ENCODE results near the gene SERF2.

The SERF2 gene

DNA sequence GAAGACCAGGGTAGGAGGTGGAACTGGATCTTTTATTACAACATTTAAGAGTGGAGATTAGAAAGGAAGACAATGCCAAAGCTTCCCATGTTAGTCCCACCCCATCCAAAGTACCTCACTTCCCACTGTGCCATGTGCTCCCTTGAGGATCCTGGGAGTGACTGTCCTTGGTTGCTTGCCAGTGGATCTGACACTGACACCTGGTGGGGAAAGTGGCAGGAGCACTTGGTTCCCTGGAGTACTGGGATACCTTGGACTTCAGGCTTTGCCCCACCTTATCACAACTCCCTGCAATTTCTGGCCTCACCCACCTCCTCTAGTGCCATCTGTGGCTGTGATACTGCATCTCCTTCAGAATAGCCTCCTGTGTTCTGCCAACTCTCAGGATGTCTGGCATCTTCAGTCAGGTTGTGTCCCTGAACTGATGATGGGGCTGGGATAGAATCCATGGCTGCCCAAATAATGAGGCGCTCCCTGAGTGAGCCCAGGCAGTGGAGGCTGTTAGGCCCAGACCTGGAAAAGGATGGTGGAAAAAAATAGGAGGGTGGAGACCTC lies 16.6 kb upstream of the SERF2 start:
- H3K27me3 ChIP-seq (replicated peaks in 2 of 5; ENCODE audit: control insufficient read depth in 4 of 5, insufficient read depth in 5 of 5, low read length in 4 of 5), result no peaks in the 10 kb centered on the region
- DNase-seq, result peak in 1 of 3 donors; percentile 26
- peaks cover 3 to 34% (median 18%) of the 10 kb centered on the region in 4 experiments for H3K36me3 ChIP-seq (ENCODE audit: control insufficient read depth in 4 of 4, insufficient read depth in 4 of 4, low read length in 3 of 4)
- H3K4me3 ChIP-seq (ENCODE audit: control insufficient read depth in 1 of 7, extremely low read depth in 1 of 7, insufficient read depth in 4 of 7, low read depth in 2 of 7, low read length in 6 of 7), result no peak overlapping the region
- no peak overlapping the region for H3K27ac ChIP-seq (ENCODE audit: insufficient read depth in 1 of 2, low read depth in 1 of 2, low read length in 2 of 2, poor library complexity in 1 of 2, severe bottlenecking in 2 of 2)
- no CpG with 5 or more reads among the region's 1 CpG for WGBS (ENCODE audit: insufficient coverage)
- peaks cover 0 to 19% (median 10%) of the 10 kb centered on the region in 4 experiments for H3K4me1 ChIP-seq (ENCODE audit: control extremely low read depth in 1 of 4, control insufficient read depth in 4 of 4, insufficient read depth in 4 of 4, low read length in 3 of 4)
- POLR2A ChIA-PET, result interaction anchor here (0.7 to 1.6 kb wide), 4 partner anchors 11 to 453 kb away, joined by 3 to 10 read pairs (median 4); partner anchors contain the start of gene SERF2
- CTCF ChIA-PET, result interaction anchor here (1.1 to 3.5 kb wide), 5 partner anchors 11 to 22 kb away, joined by 3 to 37 read pairs (median 5); partner anchors contain the start of gene SERF2
- H3K9me3 ChIP-seq (ENCODE audit: control extremely low read depth in 1 of 5, control insufficient read depth in 4 of 5, insufficient read depth in 2 of 5, low read depth in 1 of 5, low read length in 4 of 5), result no peaks in the 10 kb centered on the region

GRCh38 chr15:43776101-43776717 lies 15.9 kb upstream of the SERF2 start:
- POLR2A ChIA-PET, result interaction anchor here (1.4 to 1.6 kb wide), 3 partner anchors 12 to 16 kb away, joined by 4 to 10 read pairs (median 5); partner anchors contain the start of gene SERF2
- Histone ChIP-seq H3K27ac (ENCODE audit: insufficient read depth in 1 of 2, low read depth in 1 of 2, low read length in 2 of 2, poor library complexity in 1 of 2, severe bottlenecking in 2 of 2) (no peak overlapping the region), H3K4me1 (ENCODE audit: control extremely low read depth in 1 of 4, control insufficient read depth in 4 of 4, insufficient read depth in 4 of 4, low read length in 3 of 4) (peaks cover 0 to 19% (median 10%) of the 10 kb centered on the region in 4 experiments), H3K27me3 (replicated peaks in 2 of 5; ENCODE audit: control insufficient read depth in 4 of 5, insufficient read depth in 5 of 5, low read length in 4 of 5) (no peaks in the 10 kb centered on the region), H3K4me3 (ENCODE audit: control insufficient read depth in 1 of 7, extremely low read depth in 1 of 7, insufficient read depth in 4 of 7, low read depth in 2 of 7, low read length in 6 of 7) (peak overlapping the region; percentile 23 to 94 (median 83)), H3K36me3 (ENCODE audit: control insufficient read depth in 4 of 4, insufficient read depth in 4 of 4, low read length in 3 of 4) (peaks cover 3 to 27% (median 12%) of the 10 kb centered on the region in 4 experiments), H3K9me3 (ENCODE audit: control extremely low read depth in 1 of 5, control insufficient read depth in 4 of 5, insufficient read depth in 2 of 5, low read depth in 1 of 5, low read length in 4 of 5) (no peaks in the 10 kb centered on the region)
- peak in 2 of 3 donors; percentile 51 to 59 for DNase-seq
- 55% methylated on average over 30 of the region's 35 CpGs for WGBS (ENCODE audit: insufficient coverage)
- CTCF ChIA-PET, result interaction anchor here (0.9 to 3.5 kb wide), 6 partner anchors 10 to 335 kb away, joined by 3 to 37 read pairs (median 8); partner anchors contain the start of genes HYPK, SERF2 and SERINC4

DNA sequence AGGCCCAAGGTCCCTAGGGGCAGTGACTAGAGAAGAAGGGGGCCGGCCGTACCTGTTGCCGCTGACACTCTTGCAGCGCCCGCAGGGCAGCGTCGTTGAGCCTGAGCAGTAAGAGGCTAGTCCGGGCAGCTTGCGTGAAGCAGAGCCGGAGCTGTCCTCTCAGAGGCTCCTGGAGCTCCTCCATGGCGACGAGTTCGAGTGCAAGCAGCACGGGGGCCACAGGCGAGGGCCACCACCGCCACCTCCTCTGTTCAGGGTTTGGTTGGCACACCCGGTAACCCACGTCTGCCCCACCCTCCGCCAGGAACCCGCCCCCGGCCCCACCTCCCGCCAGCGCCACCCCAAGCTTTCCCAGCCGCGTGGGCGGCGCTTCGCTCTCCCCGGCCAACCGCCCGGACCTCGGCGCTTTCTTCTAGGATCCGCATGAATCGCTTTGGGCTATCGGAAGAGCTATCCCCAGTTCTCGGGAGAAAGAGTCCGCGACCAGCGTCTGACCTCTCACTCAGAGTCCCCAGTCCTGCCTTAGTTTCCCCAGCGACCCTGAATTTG lies 15.3 kb upstream of the SERF2 start, which contains the start of gene ELL3:
Gene ELL3 (minus strand): TSS at position 249 of the 549 bp plus-strand sequence. CDS start 65 bp downstream, at position 184.
- H3K27ac ChIP-seq (ENCODE audit: insufficient read depth in 1 of 2, low read depth in 1 of 2, low read length in 2 of 2, poor library complexity in 1 of 2, severe bottlenecking in 2 of 2), result peak within 1 kb of the TSS in 1 of 2 experiments; percentile 54
- POLR2A ChIA-PET, result interaction anchor here (0.7 to 1.6 kb wide), 3 partner anchors 12 to 45 kb away, joined by 3 to 5 read pairs (median 4); partner anchors contain the start of gene SERF2
- H3K27me3 ChIP-seq (replicated peaks in 2 of 5; ENCODE audit: control insufficient read depth in 4 of 5, insufficient read depth in 5 of 5, low read length in 4 of 5), result no peaks in the 10 kb centered on the region

GRCh38 chr15:43777267-43777914 lies 14.7 kb upstream of the SERF2 start:
- peak; percentile 82 to 92 (median 92) for DNase-seq
- WGBS (ENCODE audit: insufficient coverage), result 4% methylated on average over 28 of the region's 31 CpGs
- CTCF ChIA-PET, result interaction anchor here (0.7 to 3.5 kb wide), 8 partner anchors 9 to 23 kb away, joined by 4 to 37 read pairs (median 6); partner anchors contain the start of genes HYPK, SERF2 and SERINC4

More for the DNA sequence above, 15.3 kb upstream of the SERF2 start, which contains the start of gene ELL3:
- H3K9me3 ChIP-seq (ENCODE audit: control extremely low read depth in 1 of 5, control insufficient read depth in 4 of 5, insufficient read depth in 2 of 5, low read depth in 1 of 5, low read length in 4 of 5), result no peaks in the 10 kb centered on the region
- peaks cover 0 to 21% (median 9%) of the 10 kb centered on the region in 4 experiments for H3K36me3 ChIP-seq (ENCODE audit: control insufficient read depth in 4 of 4, insufficient read depth in 4 of 4, low read length in 3 of 4)
- peak; percentile 67 to 85 (median 81) for DNase-seq
- WGBS (ENCODE audit: insufficient coverage), result under 1% methylated on average over 36 of the region's 41 CpGs
- CTCF ChIA-PET, result interaction anchor here (0.7 to 3.5 kb wide), 9 partner anchors 10 to 336 kb away, joined by 3 to 37 read pairs (median 5); partner anchors contain the start of genes HYPK, SERF2 and SERINC4
- peaks cover 0 to 19% (median 10%) of the 10 kb centered on the region in 4 experiments for H3K4me1 ChIP-seq (ENCODE audit: control extremely low read depth in 1 of 4, control insufficient read depth in 4 of 4, insufficient read depth in 4 of 4, low read length in 3 of 4)
- peak within 1 kb of the TSS; percentile 76 to 94 (median 83) for H3K4me3 ChIP-seq (ENCODE audit: control insufficient read depth in 1 of 7, extremely low read depth in 1 of 7, insufficient read depth in 4 of 7, low read depth in 2 of 7, low read length in 6 of 7)

DNA sequence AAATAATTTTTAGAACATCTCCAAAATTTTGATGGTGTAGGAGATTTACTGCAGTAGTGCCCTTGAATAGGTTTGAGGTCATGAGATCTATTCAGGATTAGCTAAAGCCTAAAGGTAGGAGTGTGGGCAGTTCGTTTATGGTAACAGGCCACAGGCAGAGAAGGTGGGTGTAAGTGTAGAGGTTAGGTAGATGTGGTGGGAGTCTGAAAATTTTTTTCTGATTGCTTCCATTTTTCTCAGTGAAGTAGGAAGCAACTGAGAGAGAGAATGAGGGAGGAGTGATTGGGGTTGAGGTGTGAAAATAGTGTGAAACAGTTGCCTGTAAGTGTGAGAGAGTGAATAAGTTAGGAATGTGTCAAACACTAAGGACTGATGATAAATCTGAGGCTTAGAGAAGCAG lies 13.1 kb upstream of the SERF2 start:
- no peak overlapping the region for H3K4me3 ChIP-seq (ENCODE audit: control insufficient read depth in 1 of 7, extremely low read depth in 1 of 7, insufficient read depth in 4 of 7, low read depth in 2 of 7, low read length in 6 of 7)
- H3K27ac ChIP-seq (ENCODE audit: insufficient read depth in 1 of 2, low read depth in 1 of 2, low read length in 2 of 2, poor library complexity in 1 of 2, severe bottlenecking in 2 of 2), result no peak overlapping the region
- peaks cover 0 to 2% (median 0%) of the 10 kb centered on the region in 4 experiments for H3K36me3 ChIP-seq (ENCODE audit: control insufficient read depth in 4 of 4, insufficient read depth in 4 of 4, low read length in 3 of 4)
- no peaks in the 10 kb centered on the region for H3K9me3 ChIP-seq (ENCODE audit: control extremely low read depth in 1 of 5, control insufficient read depth in 4 of 5, insufficient read depth in 2 of 5, low read depth in 1 of 5, low read length in 4 of 5)
- peaks cover 0 to 19% (median 10%) of the 10 kb centered on the region in 4 experiments for H3K4me1 ChIP-seq (ENCODE audit: control extremely low read depth in 1 of 4, control insufficient read depth in 4 of 4, insufficient read depth in 4 of 4, low read length in 3 of 4)
- H3K27me3 ChIP-seq (replicated peaks in 2 of 5; ENCODE audit: control insufficient read depth in 4 of 5, insufficient read depth in 5 of 5, low read length in 4 of 5), result no peaks in the 10 kb centered on the region
- DNase-seq, result no peak
- 100% methylated on average over 1 of the region's 1 CpG for WGBS (ENCODE audit: insufficient coverage)
- POLR2A ChIA-PET, result no interaction called here
- CTCF ChIA-PET, result interaction anchor here (1.4 to 3.5 kb wide), 2 partner anchors 10 to 12 kb away, joined by 5 to 37 read pairs; partner anchors contain the start of gene SERF2

More at GRCh38 chr15:43777267-43777914, 14.7 kb upstream of the SERF2 start:
- Histone ChIP-seq H3K27ac (ENCODE audit: insufficient read depth in 1 of 2, low read depth in 1 of 2, low read length in 2 of 2, poor library complexity in 1 of 2, severe bottlenecking in 2 of 2) (peak overlapping the region in 1 of 2 experiments; percentile 54), H3K27me3 (replicated peaks in 2 of 5; ENCODE audit: control insufficient read depth in 4 of 5, insufficient read depth in 5 of 5, low read length in 4 of 5) (no peaks in the 10 kb centered on the region), H3K36me3 (ENCODE audit: control insufficient read depth in 4 of 4, insufficient read depth in 4 of 4, low read length in 3 of 4) (peaks cover 0 to 15% (median 6%) of the 10 kb centered on the region in 4 experiments), H3K4me1 (ENCODE audit: control extremely low read depth in 1 of 4, control insufficient read depth in 4 of 4, insufficient read depth in 4 of 4, low read length in 3 of 4) (peaks cover 0 to 19% (median 10%) of the 10 kb centered on the region in 4 experiments), H3K4me3 (ENCODE audit: control insufficient read depth in 1 of 7, extremely low read depth in 1 of 7, insufficient read depth in 4 of 7, low read depth in 2 of 7, low read length in 6 of 7) (peak overlapping the region; percentile 76 to 94 (median 83)), H3K9me3 (ENCODE audit: control extremely low read depth in 1 of 5, control insufficient read depth in 4 of 5, insufficient read depth in 2 of 5, low read depth in 1 of 5, low read length in 4 of 5) (no peaks in the 10 kb centered on the region)
- POLR2A ChIA-PET, result interaction anchor here (0.7 to 1.6 kb wide), 3 partner anchors 12 to 44 kb away, joined by 3 to 5 read pairs (median 4); partner anchors contain the start of gene SERF2

- peaks cover 0 to 14% (median 12%) of the 10 kb centered on the region in 4 experiments for H3K36me3 ChIP-seq (ENCODE audit: control insufficient read depth in 4 of 4, insufficient read depth in 4 of 4, low read length in 3 of 4)
- peaks cover 3 to 21% (median 13%) of the 10 kb centered on the region in 4 experiments for H3K4me1 ChIP-seq (ENCODE audit: control extremely low read depth in 1 of 4, control insufficient read depth in 4 of 4, insufficient read depth in 4 of 4, low read length in 3 of 4)
- DNase-seq, result no peak
- no peaks in the 10 kb centered on the region for H3K27me3 ChIP-seq (replicated peaks in 2 of 5; ENCODE audit: control insufficient read depth in 4 of 5, insufficient read depth in 5 of 5, low read length in 4 of 5)
- H3K4me3 ChIP-seq (ENCODE audit: control insufficient read depth in 1 of 7, extremely low read depth in 1 of 7, insufficient read depth in 4 of 7, low read depth in 2 of 7, low read length in 6 of 7), result no peak overlapping the region
- H3K27ac ChIP-seq (ENCODE audit: insufficient read depth in 1 of 2, low read depth in 1 of 2, low read length in 2 of 2, poor library complexity in 1 of 2, severe bottlenecking in 2 of 2), result no peak overlapping the region
- ChIA-PET CTCF (interaction anchor here (0.8 to 6.3 kb wide), 2 partner anchors 12 to 18 kb away, joined by 3 to 37 read pairs; partner anchors contain the start of gene ELL3), POLR2A (interaction anchor here (1.1 to 2.2 kb wide), 2 partner anchors 11 to 13 kb away, joined by 4 to 6 read pairs; partner anchors contain the start of genes ELL3, HYPK and SERINC4)
- WGBS (ENCODE audit: insufficient coverage), result 80% methylated on average over 1 of the region's 3 CpGs
- no peaks in the 10 kb centered on the region for H3K9me3 ChIP-seq (ENCODE audit: control extremely low read depth in 1 of 5, control insufficient read depth in 4 of 5, insufficient read depth in 2 of 5, low read depth in 1 of 5, low read length in 4 of 5)
Observed at GRCh38 chr15:43789409-43789808, 2.7 kb upstream of the SERF2 start.
